ENCODE results near the gene ZBTB7B. TPM values are rescaled to one million over a fixed set of nuclear protein-coding genes. Genes with fewer than 3 reads are reported as not detected.

The ZBTB7B gene
- total RNA-seq, 2 donors from 2014 or later = 30.3 to 53.4 TPM

DNA sequence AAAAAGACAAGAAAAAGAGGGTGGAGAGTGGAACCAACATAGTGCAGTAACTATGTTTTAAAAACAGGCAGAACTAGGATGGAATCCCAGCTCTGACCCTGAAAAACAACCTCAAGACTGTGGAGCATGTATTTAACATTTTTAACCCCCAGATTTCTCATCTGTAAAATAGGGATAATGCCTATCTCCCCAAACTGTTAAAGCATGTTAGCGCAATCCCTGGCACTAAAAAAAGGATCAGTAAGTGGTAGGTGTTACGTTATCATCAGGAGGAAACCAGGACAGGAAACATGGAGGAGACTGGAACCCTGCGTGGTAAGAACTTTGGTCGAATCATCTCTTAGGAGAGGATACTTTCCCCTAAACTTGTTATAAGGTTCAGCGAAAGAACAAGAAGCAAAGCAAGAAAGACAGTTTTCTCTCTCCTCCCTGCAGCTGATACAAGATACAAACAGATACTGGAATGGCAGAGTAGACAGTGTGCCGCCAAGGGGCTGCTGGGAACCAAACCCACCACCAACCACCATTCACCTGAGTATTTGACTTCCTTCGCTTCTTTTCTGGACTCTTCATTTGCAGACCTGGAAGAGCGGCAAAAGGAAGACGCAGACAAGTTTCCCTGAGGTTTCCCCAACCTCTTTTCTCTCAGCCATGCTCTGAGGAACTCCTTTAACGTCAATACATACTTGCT lies 42.0 kb upstream of the ZBTB7B start:
- peaks cover 45% of the 10 kb centered on the region for H3K36me3 ChIP-seq
- DNase-seq (ENCODE audit: low spot score) = no peak
- H3K27ac ChIP-seq = peak overlapping the region; percentile 97 to 98
- H3K9me3 ChIP-seq = no peaks in the 10 kb centered on the region
- TF ChIP-seq, protein P1, sequence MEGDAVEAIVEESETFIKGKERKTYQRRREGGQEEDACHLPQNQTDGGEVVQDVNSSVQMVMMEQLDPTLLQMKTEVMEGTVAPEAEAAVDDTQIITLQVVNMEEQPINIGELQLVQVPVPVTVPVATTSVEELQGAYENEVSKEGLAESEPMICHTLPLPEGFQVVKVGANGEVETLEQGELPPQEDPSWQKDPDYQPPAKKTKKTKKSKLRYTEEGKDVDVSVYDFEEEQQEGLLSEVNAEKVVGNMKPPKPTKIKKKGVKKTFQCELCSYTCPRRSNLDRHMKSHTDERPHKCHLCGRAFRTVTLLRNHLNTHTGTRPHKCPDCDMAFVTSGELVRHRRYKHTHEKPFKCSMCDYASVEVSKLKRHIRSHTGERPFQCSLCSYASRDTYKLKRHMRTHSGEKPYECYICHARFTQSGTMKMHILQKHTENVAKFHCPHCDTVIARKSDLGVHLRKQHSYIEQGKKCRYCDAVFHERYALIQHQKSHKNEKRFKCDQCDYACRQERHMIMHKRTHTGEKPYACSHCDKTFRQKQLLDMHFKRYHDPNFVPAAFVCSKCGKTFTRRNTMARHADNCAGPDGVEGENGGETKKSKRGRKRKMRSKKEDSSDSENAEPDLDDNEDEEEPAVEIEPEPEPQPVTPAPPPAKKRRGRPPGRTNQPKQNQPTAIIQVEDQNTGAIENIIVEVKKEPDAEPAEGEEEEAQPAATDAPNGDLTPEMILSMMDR (IDR thresholded peaks at IDR 0.05) = no peak
- no peaks in the 10 kb centered on the region for H3K27me3 ChIP-seq
- peaks cover 0 to 34% of the 10 kb centered on the region in 2 donors for H3K4me1 ChIP-seq
- H3K4me3 ChIP-seq = peak overlapping the region; percentile 81 to 94

DNA sequence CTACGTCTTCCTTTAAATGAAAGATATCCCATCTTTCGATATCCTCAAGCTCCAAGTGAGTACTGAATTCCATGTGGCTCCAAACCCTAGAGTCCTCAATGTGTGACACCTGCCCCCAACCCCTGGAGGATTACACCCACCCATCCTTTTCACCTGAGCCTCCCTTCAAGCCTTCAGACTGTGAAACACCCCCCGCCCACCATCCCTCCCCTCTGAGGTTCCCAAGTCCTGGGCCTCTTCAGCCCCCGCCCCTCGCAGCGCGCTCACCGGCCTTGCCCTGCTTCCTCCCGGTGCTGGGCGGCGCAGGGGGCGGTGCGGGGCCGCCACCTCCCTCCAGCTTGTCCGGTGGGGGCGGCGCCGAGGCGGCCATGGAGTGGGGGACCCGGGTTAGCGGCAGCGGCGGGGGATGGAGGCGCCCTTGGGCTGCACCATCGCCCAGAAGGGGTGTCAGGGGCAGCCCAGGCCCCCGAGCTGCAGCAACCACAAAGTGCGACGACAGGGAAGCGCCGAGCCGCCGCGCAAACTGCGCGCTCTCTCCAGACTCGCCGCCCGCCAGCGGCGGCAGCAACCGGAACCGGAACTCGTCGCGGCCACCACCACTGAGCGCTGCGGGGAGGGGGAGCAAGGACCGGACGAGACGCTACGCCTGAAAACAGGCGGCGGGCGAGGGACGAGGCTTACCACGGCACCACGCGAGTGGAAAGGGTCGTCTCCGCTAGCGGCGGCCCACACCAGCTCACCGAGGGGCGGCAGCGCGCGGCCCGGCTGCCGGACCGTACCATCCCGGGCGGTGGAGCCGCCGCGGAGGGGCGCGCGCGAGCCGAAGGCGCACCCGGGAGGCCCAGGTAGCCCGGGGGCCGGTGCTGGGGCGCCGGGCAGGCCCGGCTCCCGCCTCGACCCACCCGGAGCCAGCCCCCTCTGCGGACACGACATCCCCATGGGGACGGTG lies 41.1 kb upstream of the ZBTB7B start, which contains the start of gene PYGO2:
TSS of gene PYGO2 (minus strand) at position 576 of the 949 bp plus-strand sequence. CDS start at position 370, 206 bp downstream.
- H3K36me3 ChIP-seq = peaks cover 54% of the 10 kb centered on the region
- no peaks in the 10 kb centered on the region for H3K27me3 ChIP-seq
- H3K9me3 ChIP-seq = no peaks in the 10 kb centered on the region
- H3K4me3 ChIP-seq = peak within 1 kb of the TSS; percentile 81 to 94
- no peak for DNase-seq (ENCODE audit: low spot score)
- H3K27ac ChIP-seq = peak within 1 kb of the TSS; percentile 97 to 98
- TF ChIP-seq, protein P1 (IDR thresholded peaks at IDR 0.05) = peak; percentile 66 to 79
- peaks cover 0 to 32% of the 10 kb centered on the region in 2 donors for H3K4me1 ChIP-seq

DNA sequence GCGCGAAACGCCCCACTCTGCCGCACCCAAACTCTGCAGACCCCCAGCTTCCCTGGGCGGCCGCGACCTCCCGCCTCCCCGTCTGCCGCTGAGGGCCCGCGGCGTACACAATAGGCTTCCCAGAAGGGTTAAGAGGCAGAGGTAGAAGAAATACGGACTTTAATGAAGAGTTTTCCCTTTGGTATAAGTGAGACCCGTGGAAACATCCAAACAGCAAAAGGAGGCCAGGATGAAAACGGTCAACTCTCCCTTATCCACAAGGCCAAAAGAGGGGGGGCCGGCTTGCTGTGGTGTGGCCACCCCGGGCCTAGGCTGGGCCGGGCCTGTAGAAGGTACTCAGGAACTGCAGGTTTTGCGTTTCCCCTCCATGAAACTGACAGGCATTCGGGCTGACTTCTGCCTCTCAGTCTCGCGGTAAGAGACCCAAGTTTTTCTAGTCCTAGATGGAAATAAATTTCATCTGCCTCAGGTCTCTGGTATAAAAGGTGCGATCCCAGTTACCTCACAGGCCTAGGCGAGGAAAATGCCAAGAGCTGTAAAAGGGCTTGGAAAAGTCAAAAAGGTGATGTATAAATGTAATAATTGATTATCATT lies 40.3 kb upstream of the ZBTB7B start:
- peaks cover 61% of the 10 kb centered on the region for H3K36me3 ChIP-seq
- H3K9me3 ChIP-seq = no peaks in the 10 kb centered on the region
- H3K27me3 ChIP-seq = no peaks in the 10 kb centered on the region
- TF ChIP-seq, protein P1 (IDR thresholded peaks at IDR 0.05) = peak in 1 of 2 donors; percentile 8
- peak overlapping the region; percentile 81 to 94 for H3K4me3 ChIP-seq
- peaks cover 0 to 25% of the 10 kb centered on the region in 2 donors for H3K4me1 ChIP-seq
- no peak for DNase-seq (ENCODE audit: low spot score)
- peak overlapping the region; percentile 97 to 98 for H3K27ac ChIP-seq

DNA sequence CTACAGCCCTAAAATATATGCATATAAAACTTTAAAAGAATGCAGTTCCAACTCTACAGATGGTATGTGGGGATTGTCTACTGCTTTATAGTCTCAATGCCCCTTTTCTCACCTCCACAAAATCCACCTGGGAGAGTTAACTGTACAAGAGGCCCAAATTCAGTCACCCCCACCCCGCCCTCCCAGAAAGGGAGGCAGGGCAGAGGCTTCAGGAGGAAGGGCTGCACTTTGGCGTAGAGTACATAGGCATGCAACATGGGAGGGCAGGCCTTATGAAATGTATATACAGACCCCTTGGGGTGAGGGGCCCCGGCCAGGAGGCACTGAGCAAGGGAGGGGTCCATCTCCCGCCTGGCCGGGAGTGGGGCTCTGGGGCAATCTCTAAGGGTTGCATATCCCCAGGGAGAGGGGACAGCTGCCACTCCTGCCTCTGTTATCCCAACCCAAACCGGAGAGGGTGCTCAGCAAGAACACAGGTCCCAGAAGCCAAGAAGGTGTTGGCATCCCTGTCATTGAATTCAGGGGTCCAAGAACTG lies 39.7 kb upstream of the ZBTB7B start:
- TF ChIP-seq, protein P1 (IDR thresholded peaks at IDR 0.05) = no peak
- H3K4me1 ChIP-seq = peaks cover 0 to 29% of the 10 kb centered on the region in 2 donors
- no peaks in the 10 kb centered on the region for H3K27me3 ChIP-seq
- no peaks in the 10 kb centered on the region for H3K9me3 ChIP-seq
- peaks cover 68% of the 10 kb centered on the region for H3K36me3 ChIP-seq
- H3K4me3 ChIP-seq = peak overlapping the region in 1 of 2 donors; percentile 81
- H3K27ac ChIP-seq = peak overlapping the region in 1 of 2 donors; percentile 97
- DNase-seq (ENCODE audit: low spot score) = no peak

DNA sequence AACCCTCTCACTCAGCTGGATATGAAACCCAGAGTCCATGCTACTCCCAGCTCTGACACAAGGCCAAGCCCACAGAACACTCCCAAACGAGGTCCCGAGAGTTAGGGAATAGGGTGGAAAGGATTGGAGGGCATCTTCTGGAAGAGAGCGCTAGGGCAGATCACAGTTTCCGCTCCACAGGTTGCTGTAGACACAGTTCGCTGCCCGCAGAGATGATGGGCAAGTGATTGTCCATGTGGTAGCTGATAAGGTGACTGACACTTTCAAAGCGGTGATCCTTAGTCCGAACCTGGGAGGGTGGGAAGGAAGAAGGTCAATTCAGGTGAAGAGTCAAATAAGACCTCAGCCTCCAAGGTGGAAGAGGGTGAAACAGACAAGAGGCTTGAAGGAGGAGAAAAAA lies 39.0 kb upstream of the ZBTB7B start:
- peaks cover 0 to 37% of the 10 kb centered on the region in 2 donors for H3K4me1 ChIP-seq

More for the DNA sequence above, 39.0 kb upstream of the ZBTB7B start:
- no peak for DNase-seq (ENCODE audit: low spot score)
- Histone ChIP-seq H3K27me3 (no peaks in the 10 kb centered on the region), H3K4me3 (no peak overlapping the region), H3K9me3 (no peaks in the 10 kb centered on the region), H3K36me3 (peaks cover 70% of the 10 kb centered on the region), H3K27ac (no peak overlapping the region)
- TF ChIP-seq, protein P1 (IDR thresholded peaks at IDR 0.05) = no peak
